ENCODE data around the gene KIF16B.

DNA sequence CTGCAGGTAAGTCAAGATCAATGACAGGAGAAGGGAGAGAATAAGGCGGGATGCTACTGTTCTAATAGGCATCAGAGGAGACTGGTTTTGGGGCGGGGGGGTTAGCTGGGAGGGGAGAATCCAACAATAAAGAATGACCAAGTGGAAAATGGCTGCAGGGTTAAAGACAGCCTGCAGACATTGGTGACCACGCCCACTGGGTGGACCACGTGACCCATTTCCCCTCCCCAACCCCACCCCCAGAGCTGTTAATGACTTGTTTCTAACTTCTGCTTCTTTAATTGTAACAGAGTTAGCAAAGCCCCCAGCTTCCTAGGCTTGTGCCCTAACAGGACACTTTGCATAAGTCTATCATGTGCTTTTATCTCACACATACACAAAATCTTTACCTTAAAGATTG, 344.5 kb downstream of the KIF16B start:
- TF ChIP-seq POLR2A (IDR thresholded peaks at IDR 0.05; ENCODE audit: insufficient read depth in 1 of 2, low read depth in 2 of 2, low read length in 2 of 2) (no peak), NFIB (CRISPR knock-in tag; IDR thresholded peaks at IDR 0.05; ENCODE audit: borderline replicate concordance) (no peak), ZNF816 (CRISPR knock-in tag; IDR thresholded peaks at IDR 0.05; ENCODE audit: borderline replicate concordance) (no peak), PHF8 (CRISPR knock-in tag; IDR thresholded peaks at IDR 0.05) (no peak), HDAC6 (IDR thresholded peaks at IDR 0.05; ENCODE audit: low read depth, low read length) (no peak), CTCF (CRISPR knock-in tag; IDR thresholded peaks at IDR 0.05) (no peak), ZIK1 (CRISPR knock-in tag; IDR thresholded peaks at IDR 0.05; ENCODE audit: borderline replicate concordance, low read depth) (no peak), REST (IDR thresholded peaks at IDR 0.05; ENCODE audit: borderline replicate concordance in 1 of 2, low read depth in 1 of 2, low read length in 2 of 2) (no peak), ZBTB33 (CRISPR knock-in tag; IDR thresholded peaks at IDR 0.05) (no peak), ELK4 (CRISPR knock-in tag; IDR thresholded peaks at IDR 0.05; ENCODE audit: borderline replicate concordance) (no peak), ZNF549 (CRISPR knock-in tag; IDR thresholded peaks at IDR 0.05) (no peak)
- TF ChIP-seq, protein P1, sequence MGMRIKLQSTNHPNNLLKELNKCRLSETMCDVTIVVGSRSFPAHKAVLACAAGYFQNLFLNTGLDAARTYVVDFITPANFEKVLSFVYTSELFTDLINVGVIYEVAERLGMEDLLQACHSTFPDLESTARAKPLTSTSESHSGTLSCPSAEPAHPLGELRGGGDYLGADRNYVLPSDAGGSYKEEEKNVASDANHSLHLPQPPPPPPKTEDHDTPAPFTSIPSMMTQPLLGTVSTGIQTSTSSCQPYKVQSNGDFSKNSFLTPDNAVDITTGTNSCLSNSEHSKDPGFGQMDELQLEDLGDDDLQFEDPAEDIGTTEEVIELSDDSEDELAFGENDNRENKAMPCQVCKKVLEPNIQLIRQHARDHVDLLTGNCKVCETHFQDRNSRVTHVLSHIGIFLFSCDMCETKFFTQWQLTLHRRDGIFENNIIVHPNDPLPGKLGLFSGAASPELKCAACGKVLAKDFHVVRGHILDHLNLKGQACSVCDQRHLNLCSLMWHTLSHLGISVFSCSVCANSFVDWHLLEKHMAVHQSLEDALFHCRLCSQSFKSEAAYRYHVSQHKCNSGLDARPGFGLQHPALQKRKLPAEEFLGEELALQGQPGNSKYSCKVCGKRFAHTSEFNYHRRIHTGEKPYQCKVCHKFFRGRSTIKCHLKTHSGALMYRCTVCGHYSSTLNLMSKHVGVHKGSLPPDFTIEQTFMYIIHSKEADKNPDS (CRISPR knock-in tag; IDR thresholded peaks at IDR 0.05), result no peak
- TF ChIP-seq, protein P2, sequence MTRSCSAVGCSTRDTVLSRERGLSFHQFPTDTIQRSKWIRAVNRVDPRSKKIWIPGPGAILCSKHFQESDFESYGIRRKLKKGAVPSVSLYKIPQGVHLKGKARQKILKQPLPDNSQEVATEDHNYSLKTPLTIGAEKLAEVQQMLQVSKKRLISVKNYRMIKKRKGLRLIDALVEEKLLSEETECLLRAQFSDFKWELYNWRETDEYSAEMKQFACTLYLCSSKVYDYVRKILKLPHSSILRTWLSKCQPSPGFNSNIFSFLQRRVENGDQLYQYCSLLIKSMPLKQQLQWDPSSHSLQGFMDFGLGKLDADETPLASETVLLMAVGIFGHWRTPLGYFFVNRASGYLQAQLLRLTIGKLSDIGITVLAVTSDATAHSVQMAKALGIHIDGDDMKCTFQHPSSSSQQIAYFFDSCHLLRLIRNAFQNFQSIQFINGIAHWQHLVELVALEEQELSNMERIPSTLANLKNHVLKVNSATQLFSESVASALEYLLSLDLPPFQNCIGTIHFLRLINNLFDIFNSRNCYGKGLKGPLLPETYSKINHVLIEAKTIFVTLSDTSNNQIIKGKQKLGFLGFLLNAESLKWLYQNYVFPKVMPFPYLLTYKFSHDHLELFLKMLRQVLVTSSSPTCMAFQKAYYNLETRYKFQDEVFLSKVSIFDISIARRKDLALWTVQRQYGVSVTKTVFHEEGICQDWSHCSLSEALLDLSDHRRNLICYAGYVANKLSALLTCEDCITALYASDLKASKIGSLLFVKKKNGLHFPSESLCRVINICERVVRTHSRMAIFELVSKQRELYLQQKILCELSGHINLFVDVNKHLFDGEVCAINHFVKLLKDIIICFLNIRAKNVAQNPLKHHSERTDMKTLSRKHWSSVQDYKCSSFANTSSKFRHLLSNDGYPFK (CRISPR knock-in tag; IDR thresholded peaks at IDR 0.05; ENCODE audit: borderline replicate concordance), result no peak
- TF ChIP-seq, protein P3, sequence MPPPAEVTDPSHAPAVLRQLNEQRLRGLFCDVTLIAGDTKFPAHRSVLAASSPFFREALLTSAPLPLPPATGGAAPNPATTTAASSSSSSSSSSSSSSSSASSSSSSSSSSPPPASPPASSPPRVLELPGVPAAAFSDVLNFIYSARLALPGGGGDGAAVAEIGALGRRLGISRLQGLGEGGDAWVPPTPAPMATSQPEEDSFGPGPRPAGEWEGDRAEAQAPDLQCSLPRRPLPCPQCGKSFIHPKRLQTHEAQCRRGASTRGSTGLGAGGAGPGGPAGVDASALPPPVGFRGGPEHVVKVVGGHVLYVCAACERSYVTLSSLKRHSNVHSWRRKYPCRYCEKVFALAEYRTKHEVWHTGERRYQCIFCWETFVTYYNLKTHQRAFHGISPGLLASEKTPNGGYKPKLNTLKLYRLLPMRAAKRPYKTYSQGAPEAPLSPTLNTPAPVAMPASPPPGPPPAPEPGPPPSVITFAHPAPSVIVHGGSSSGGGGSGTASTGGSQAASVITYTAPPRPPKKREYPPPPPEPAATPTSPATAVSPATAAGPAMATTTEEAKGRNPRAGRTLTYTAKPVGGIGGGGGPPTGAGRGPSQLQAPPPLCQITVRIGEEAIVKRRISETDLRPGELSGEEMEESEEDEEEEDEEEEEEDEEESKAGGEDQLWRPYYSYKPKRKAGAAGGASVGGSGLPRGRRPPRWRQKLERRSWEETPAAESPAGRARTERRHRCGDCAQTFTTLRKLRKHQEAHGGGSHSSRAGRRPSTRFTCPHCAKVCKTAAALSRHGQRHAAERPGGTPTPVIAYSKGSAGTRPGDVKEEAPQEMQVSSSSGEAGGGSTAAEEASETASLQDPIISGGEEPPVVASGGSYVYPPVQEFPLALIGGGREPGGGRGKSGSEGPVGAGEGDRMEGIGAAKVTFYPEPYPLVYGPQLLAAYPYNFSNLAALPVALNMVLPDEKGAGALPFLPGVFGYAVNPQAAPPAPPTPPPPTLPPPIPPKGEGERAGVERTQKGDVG (CRISPR knock-in tag; IDR thresholded peaks at IDR 0.05; ENCODE audit: borderline replicate concordance), result no peak
